Measurements from ENCODE around the gene SNTG2.

Gene SNTG2

DNA sequence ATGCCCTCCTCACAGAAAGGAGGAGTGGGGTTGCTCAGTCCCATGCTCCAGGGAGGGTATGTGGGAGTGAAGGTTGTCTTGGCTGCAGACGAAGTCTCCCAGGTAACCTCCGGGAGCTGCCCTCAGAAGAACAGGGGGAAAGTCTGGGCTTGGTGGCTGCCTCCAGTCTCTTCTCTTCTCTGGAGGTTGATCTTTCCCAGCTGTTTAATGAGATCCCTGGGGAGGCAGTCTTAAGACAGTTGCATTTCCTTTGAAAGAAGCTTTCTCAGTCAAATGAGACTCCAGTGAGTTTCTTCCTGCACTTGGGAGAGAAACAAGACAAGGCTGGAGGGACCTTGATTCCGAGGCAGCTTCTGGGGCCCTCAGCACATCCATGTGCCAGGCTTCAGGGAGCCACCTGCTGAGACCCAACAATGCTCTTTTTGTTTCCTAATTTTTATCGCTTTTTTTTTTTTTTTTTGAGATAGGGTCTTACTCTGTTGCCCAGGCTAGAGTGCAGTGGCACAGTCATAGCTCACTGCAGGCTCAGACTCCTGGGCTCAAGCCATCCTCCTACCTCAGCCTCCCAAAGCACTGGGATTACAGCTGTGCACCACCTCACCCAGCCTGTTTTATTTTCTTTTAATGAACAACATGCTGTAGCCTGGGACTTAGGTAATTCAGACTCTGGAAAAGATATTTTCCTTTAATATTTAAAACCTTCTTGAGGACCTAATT is 390.9 kb downstream of the SNTG2 start:
- DNase-seq (ENCODE audit: low read depth): no peak
- TF ChIP-seq, protein P1, sequence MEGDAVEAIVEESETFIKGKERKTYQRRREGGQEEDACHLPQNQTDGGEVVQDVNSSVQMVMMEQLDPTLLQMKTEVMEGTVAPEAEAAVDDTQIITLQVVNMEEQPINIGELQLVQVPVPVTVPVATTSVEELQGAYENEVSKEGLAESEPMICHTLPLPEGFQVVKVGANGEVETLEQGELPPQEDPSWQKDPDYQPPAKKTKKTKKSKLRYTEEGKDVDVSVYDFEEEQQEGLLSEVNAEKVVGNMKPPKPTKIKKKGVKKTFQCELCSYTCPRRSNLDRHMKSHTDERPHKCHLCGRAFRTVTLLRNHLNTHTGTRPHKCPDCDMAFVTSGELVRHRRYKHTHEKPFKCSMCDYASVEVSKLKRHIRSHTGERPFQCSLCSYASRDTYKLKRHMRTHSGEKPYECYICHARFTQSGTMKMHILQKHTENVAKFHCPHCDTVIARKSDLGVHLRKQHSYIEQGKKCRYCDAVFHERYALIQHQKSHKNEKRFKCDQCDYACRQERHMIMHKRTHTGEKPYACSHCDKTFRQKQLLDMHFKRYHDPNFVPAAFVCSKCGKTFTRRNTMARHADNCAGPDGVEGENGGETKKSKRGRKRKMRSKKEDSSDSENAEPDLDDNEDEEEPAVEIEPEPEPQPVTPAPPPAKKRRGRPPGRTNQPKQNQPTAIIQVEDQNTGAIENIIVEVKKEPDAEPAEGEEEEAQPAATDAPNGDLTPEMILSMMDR (IDR thresholded peaks at IDR 0.05; ENCODE audit: insufficient read depth, low read depth, low read length, missing control alignments): no peak
- no peak overlapping the region for H3K4me3 ChIP-seq (ENCODE audit: low read length)

DNA sequence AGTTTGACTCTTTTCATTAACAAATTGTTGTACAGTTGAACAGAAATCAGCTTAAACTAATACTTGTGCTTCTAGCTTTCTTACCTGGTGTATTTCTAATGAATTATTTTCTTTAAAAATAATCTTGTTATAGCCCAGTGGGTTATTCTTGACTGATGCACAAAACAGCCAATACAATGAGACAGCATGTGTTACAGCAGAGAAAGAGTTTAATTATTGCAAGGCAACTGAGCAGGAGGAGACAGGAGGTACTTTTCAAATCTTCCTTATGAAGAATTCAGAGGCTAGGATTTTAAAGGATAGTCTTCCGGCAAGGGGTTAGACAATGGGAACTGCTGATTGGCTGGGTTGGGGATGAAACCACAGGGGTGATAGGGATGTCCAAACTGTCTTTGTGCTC is 398.1 kb downstream of the SNTG2 start:
- H3K4me3 ChIP-seq (ENCODE audit: low read length): no peak overlapping the region
- TF ChIP-seq, protein P1 (IDR thresholded peaks at IDR 0.05; ENCODE audit: insufficient read depth, low read depth, low read length, missing control alignments): no peak
- DNase-seq (ENCODE audit: low read depth): no peak

DNA sequence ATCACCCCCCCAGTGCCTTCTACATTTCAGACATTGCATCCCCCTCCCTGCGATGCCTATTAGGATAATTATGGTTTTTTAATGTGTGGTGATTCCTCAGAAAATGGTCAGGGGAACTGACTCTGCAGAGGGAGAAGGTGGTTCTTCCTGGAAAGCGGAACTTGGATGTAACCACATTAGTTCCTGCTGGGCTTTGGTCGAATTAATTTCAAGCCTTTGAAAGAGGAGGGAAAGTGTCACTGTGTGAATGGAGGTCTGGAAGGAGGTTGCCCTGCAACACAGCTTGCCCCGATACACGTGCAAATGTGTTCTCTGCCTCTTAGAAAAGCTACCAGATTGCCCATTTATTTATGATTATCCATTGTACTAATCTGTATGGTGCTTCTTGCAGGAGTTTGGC is 399.5 kb downstream of the SNTG2 start:
- H3K4me3 ChIP-seq (ENCODE audit: low read length): no peak overlapping the region
- DNase-seq (ENCODE audit: low read depth): no peak
- TF ChIP-seq, protein P1 (IDR thresholded peaks at IDR 0.05; ENCODE audit: insufficient read depth, low read depth, low read length, missing control alignments): no peak

DNA sequence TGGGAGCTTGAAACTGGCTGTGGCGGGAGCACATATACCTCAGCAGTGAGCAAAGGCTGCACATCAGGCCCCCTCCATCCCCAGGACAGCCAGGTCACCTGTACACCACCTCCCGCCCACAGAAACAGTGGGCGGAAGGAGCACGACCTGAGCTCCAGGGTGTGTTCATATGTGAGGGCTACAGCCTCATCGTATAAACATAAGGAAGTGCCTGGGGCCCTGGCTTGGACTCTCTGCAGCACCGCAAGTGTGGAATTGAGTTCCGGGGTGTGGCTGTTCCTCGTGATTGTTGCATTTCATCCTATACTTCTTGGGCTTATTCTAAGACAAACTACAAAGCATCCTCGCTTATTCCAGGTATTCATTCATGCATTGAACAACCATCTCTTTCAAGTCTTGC is 402.5 kb downstream of the SNTG2 start:
- TF ChIP-seq, protein P1 (IDR thresholded peaks at IDR 0.05; ENCODE audit: insufficient read depth, low read depth, low read length, missing control alignments): no peak
- no peak overlapping the region for H3K4me3 ChIP-seq (ENCODE audit: low read length)
- DNase-seq (ENCODE audit: low read depth): no peak

DNA sequence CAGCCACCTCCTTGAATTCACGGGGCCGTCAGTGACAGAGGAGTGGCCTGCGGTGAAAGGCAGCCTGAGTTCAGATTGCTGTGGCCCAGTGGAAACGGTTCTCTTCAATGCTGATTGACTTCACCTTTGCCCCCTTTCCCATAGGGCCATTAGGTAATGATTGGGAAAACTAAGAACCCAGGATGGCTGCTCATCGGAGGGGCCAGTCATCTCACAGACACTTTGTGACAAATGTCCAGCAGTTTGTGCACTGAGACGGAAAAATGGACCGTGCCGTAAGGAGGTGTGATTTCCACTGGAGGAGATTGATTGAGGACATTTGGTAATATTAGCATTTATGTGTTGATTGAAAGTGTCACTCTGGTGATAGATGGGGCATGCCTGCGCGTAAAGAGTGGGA is 402.9 kb downstream of the SNTG2 start:
- DNase-seq (ENCODE audit: low read depth): no peak
- TF ChIP-seq, protein P1 (IDR thresholded peaks at IDR 0.05; ENCODE audit: insufficient read depth, low read depth, low read length, missing control alignments): no peak
- no peak overlapping the region for H3K4me3 ChIP-seq (ENCODE audit: low read length)

DNA sequence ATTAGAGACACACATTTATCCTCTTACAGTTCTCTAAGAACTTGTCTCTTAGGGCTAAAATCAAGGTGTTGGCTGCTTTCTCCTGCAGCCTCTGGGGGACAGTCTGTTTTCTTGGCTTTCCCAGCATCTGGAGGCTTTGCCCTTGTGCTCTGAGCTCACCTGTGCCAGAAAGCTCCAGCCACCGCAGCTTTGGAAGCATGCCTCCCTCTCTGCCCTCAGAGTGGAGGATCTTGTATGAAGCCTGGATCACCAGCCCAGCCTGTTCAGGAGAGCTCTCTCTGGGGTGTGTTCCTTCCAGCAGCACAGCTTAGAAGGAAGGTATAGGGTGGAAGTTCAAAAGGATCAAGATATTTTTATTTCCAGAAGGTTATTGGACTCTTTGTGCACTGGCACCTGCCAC is 409.5 kb downstream of the SNTG2 start:
- TF ChIP-seq, protein P1 (IDR thresholded peaks at IDR 0.05; ENCODE audit: insufficient read depth, low read depth, low read length, missing control alignments): no peak
- no peak overlapping the region for H3K4me3 ChIP-seq (ENCODE audit: low read length)

More for the DNA sequence above, 409.5 kb downstream of the SNTG2 start:
- no peak for DNase-seq (ENCODE audit: low read depth)

Data from epithelial cell of esophagus (primary cell).